ENCODE results near the gene C1orf159.
A peak's percentile ranks its signal among the peaks of the same experiment; 100 is the strongest.
"Not testable (repeated sequence)": the region's sequence is repeated elsewhere in the genome, so short reads cannot be mapped to it uniquely, and the experiment has no call there.

C1orf159 gene

DNA sequence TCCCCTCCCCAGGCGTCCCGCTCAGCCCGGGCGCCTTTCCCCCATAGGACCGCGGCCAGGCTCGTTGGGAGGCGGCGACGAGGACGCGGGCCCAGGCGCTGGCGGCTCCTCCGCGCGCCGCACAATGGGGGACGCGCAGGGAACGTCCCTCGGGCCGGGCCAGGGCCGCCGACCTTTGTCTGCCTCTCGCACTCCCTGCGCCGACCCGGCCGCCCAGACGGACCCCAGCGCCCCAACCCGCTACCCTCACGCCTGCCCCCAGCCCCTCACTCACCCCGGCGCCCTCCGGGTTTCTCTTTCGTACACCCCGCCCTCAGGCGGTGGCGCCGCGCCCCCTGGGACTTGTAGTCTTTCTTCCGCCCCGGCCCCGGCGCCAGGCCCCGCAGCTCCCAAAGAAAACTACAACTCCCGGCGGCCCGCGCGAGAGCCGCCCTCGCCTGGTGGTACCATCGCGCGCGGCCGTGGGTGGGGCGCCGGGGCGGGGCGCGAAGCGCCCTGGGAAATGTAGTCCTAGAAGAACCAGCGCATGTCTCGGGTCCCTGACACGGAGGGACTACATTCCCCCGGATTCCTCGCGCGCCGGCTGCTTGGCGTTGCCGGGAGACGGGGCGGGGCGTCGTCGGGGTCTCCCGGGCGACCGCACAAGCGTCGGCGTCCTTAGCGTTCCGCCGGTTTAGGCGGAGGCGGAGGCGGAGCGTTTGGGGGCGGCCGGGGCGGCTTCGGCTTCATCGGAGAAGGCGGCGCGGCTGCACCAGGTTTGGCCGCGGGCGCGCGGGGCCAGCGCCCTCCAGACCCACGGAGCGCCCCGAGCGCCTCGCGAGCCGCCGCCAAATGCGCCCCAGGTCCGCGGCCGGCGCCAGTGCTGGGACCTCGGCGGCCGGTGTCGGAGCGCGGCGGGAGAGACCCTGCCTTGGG is at the start of gene C1orf159:
TSS of gene C1orf159 (minus strand) at position 304 of the 915 bp plus-strand sequence. CDS start 24,546 bp downstream, outside the sequence.
- peak; percentile 96 for DNase-seq

DNA sequence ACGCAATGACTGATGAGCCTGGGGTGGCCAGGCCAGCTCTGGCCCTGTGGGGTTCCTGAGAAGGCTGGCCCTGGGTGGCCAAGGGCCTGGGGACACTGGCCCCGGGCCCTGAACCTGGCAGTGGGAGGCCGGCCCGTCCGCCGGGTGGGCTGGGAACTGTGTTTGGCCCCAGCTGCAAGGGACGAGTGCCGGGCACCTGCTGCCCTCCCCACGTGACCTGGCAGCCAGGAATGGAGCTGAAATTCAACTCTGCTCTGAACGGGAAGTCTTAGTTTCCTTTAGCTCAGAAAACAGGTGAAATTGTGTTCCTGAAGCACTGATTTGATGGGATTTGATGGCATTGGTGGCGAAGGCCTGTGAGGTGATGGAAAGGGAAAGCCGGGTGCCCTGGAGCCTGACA is 49.6 kb upstream of the C1orf159 start:
- no peak for DNase-seq

DNA sequence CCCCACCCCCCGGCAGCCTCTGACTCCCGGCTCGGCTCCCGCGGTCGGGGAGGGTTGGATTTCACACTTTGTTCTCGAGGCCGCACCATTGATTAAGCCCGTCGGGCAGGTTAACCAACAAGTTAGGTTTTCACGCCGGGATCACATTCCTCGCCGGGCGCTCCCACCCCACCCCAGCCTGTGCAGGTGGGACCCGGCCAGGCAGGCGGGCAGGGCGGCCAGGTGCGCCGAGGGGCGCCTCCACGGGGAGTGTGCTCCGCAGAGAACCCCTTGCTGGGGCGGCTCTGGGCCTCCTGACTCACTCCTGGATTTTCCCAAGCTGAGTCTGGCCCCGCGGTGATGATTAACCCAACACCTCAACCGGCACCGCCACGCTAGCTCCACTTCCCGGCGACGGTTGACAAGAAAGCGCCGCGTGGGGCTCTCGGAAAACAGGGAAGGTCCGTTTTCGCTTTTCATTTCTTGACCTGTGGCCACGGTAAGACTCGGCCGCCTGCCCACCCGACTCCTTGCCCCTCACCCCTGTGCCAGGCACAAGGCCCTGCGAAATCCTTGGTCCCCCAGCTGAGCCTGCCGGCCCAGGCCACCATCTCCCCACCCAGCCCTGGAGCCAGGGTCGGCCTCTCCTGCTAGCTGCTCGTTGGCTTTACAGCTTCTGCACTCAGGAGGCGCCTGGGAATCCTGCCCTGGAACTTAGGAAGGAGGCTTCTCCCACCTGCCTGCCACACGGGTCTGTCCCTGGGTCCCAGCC is 49.0 kb upstream of the C1orf159 start:
- no peak for DNase-seq

DNA sequence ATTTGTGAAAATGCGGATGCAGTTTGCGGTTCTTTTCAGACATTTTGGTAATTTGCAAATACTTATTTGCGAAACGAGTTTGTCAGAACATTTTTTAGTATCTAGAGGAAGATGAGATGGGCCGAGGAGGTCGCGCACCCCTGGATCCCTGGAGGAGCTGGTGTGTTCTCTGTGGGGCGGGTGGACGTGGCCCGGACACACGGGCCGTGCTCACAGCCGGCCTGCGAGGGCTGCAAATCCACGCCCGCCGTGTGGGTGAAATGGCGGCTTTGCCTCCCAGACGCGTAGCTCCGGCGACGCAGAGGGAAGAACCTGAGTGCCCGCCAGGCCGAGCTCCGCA is 48.4 kb upstream of the C1orf159 start:
- no peak for DNase-seq

DNA sequence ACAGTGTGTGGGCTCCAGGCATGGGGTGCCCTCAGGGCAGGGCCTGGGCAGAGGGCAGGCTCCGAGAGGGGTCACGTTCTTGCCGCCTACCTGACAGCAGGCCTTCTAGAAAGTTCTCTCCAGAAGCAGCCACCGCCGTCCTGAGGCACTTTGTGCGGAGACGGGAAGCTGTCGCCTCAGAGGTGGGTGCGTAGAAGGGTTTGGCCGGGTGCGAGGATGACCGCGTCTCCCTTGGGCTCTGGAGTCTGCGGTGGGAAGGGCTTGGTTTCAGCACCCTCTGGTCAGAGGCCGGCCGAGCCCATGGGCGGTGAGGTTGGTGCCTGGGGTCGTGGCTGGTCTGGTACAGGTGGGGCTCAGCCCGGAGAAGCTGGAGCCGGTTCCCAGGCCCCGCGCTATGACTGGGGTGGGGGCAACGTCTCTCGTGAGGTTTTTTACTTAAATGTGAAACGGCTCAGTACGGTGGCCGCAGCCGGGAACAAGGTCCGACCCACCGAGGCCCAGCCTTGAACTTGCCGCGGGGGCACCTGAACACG is 47.7 kb upstream of the C1orf159 start:
- DNase-seq: no peak

DNA sequence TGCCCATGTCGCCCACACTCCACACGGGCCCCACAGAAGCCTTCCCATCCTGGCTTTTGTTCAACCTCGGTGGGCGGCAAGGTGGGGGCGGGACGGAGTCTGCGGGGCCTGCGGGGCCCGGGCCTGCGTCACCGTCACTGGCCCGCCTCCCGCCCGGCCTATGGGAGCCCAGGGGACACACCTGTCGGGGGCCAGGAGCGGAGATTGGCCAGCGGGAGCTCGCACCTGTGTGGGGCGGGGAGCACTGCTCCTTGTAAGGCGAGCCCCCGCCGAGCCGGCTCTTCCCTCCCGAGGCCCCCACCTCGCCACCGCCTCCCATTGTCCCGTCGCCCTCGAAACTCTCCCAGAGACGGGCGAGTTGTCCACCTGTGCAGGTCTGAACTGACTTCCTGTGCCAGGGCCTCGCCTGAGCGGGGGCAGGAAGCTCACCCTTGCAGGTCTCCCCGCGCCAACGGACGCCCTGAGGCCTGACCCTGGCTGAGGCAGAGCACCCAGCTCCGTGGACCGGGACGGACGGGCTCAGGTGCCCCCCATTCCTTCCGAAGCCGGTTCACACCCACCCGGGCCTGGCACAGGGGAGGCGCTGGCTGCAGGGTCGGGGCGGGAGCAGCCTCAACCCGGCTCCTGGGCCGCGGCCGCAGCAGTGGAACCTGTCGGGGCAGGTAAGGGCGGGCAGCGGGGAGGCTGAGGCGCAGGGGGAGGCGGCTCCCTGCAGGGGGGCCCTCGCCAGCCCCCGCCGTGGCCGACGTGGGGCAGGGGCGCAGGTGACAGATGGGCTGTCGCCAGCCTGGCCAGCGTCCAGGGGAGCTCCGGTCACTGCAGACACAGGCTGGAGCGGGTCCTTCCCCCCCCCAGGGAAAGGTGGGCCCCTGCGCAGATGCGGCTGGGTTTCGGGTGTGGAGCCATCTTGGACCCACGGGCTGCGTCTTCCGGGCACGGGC is 47.0 kb upstream of the C1orf159 start:
- DNase-seq: peak; percentile 76

DNA sequence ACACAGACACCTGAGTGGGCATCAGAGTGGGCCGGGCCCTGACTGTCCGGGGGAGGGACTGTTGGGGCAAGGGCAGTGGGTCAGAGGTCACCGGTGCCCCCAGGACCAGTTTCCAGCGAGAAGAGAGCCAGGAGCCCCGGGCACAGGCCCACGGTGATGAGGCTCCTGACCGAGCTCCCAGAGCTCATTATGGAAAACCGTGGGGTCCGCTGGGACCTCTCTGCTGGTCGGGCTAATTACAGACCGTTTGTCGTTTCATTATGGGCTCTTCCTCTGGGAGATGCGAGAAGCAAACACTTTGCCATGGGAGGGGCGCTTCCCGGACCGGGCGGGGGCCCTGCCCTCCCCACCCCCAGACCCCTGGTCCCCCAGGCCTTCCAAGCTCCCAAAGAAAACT is 45.8 kb upstream of the C1orf159 start:
- no peak for DNase-seq

DNA sequence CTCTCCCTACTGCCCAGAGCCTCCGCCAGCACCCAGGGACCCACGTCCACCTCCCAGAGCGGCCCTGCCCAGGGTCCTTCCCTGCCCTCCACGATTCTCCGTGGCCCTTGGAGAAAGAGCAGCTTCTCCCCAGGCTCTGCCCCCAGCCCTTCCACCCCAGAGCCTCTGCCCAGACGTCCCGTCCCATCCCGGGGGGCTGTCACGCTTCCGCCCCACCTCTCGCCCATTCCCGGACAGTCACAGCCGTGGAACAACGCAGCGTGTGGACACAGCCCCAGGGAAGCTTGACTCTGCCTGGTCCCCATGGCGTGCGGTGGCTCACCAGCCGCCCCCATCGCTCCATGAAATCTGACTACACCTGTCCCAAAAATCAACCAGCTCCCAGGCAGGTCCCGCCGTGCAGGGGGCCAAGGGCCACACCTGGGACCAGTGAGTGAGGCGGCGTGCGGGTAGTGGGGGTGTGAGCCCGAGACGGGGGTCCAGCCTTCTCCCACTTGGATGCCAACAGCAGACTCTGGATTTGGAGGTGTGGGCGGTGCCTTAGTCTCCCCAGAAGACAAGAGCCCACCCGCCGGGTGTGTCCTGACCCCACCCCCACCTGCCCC is 45.3 kb upstream of the C1orf159 start:
- DNase-seq: no peak

DNA sequence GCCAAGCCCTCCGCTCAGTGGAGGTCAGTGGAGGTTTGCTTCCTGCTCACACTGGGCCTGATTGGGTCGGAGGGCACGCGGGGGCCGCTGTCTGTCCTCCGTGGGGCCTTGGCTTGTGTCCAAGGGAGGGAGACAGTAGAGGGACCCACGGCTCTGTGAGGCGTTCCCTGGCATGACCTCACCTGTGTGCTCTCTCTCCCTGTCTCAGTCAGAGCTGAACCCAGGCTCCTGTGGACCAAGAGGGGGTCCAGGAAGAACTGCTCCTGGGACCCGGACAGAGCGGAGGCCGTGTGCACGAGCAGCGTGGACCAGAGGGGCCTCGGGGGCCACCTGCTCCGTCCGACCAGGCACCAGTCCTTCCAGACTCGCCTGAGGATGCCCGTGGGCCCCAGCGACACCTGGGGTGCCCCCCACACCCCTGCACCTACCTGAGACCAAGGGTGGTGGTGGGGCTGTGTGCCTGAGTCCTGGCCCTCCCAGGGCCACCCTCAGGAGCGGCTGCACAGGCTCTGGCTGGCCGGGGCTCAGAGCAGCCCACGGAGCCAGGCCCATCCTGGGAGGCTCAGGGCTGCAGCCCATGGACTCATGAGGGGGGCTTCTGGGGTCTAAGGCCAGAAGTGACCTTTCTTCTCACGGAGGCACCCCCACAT is 44.5 kb upstream of the C1orf159 start:
- no peak for DNase-seq

DNA sequence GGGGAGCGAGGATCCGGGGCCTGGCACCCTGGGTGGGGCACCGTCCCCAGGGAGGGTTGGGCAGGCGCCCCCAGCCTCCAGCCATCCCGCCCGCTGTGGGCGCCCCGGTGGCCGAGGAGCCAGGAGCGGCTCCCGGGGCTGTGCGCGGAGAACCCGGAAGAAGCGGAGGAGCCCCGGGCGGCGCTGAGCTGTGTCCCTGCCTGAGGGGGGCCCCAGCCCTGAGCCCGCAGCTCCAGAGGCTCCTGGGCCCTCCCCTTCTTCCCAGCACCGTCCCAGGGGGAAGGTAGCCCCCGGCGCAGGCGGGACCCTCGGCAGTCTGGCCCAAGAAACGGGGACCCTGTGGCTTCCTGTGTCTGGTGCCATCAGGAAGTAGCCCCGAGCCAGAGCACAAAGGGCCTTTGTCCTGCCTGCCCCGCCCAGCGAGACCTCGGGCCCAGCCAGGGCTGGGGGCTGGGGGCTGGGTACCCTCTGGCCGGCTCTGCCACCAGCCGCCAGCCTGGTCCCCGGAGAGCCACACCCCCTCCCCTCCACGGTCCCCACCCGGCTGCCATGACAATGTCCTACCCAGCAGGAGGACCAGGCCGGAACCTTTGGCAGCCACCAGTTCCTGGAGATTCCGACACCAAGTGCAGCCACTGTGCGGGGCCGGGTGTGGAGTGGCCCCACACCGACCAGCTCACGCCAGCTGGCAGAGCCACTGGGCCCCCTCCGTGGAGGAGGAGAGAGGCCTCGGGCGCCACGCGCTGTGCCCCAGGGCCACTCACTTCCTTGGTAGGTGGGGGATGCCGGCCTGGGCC is 42.2 kb upstream of the C1orf159 start:
- no peak for DNase-seq

DNA sequence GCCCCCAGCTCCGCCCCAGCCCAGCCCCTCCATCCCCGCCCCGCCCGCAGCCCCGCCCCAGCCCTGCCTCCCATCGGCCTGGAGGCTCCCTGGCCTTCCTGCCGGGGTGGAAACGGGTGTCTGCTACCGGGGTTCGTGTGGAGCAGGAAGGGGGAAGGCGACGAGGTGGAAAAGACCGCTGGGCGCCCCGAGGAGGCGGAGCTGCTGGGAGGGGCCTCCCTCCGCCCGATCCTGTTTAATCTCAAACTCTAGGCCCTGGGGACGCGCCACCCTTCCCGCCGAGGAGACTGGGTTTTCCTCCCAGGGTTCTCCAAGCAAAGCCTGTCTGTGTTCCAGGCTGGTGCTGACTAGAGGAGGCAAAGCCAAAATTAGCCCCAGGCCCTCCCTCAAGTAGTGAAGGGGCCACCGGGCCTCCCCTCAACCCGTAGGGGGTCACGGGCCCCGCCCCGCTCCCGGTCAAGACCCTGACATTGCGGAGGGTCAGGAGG is 41.6 kb upstream of the C1orf159 start:
- peak; percentile 67 for DNase-seq

DNA sequence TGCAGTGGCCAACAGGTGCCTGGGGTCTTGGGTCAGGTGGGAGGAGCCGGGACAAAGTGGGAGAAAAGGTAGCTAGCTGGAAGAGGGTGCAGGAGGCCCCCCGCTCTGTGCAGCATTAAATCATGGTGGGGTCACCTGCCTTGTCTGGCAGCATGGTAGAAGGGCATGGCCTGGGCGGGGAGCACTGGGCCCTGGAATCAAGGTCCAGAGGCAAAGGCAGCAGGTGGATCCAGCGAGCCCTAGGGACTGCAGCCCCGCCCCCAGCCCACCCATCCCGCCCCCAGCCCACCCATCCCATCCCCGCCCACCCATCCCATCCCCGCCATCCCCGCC is 41.1 kb upstream of the C1orf159 start:
- no peak for DNase-seq

DNA sequence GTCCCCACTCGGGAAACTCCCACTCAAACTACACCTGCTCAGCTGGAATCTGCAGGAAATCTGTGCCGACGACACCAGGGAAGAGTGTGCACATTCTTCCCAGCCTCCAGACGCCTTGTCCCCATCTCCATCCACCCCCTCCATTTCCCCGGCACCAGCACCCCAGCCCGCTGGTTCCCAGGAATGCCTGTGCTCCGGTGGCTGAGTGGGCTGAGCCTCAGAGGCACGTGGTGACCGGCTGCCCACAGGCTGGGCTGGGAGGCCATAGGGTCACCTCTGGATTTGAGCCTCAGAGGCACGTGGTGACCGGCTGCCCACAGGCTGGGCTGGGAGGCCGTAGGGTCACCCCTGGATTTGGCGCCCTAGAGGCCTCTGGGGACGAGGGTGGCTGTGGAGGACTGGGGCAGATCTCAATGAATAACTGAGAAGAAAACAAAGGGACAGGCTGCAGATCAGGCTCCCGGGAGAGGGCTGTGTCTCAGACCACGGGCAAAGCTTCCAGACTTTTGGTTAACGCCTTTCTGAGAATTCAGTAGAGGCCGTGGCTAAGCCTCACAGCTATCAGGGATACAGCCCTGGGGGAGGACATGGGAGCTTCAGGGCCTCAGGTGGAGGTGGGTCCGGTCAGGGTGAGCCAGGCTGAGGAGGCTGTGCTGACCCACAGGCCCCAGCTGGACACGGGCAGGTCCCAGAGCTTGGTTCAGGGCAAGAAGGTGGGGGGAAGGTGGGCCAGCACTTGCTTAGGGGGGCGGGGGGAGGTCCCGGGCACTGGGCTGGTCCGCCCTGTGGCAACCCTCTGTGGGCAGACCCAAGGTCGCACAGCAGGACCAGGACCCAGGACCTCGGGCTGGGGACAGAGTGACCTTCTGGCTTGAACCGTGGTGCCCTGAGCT is 40.5 kb upstream of the C1orf159 start:
- DNase-seq: no peak

DNA sequence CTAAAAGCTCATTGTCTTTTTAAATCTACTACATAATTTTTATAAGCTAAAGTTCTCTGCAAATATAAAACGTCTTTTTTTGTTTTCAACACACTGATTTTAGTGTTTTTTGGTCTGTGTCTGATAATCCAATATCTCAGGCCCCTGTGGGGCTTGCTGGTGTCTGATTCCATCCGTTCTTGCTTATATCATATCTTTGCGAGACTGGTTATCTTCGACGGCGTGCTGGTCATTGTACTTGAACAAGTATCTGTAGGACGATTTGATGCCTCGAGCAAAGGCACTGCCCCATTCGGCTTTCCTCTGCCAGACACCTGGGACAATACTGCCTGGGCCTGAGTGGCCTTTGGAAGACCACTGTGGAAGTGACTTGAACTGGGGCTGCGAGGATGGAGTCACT is 39.4 kb upstream of the C1orf159 start:
- DNase-seq: no peak

DNA sequence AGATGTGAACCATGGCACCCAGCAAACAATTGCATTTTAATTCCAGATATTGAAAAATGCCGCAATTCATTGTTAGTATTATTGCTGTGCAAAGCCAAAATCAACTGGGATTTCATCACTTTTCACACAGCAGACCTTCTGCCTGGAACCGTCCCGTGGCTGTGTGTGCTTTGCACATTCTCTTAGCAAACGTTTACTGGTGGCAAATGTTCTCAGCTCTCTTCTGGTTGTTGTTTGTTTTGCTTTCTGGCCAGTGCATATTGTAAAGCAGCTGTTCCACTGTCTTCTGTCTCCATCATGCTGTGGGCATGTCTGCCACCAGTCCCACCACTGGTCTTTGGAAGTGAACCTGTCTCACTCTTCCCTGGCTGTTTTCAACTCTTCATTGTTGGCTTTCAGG is 38.0 kb upstream of the C1orf159 start:
- no peak for DNase-seq

DNA sequence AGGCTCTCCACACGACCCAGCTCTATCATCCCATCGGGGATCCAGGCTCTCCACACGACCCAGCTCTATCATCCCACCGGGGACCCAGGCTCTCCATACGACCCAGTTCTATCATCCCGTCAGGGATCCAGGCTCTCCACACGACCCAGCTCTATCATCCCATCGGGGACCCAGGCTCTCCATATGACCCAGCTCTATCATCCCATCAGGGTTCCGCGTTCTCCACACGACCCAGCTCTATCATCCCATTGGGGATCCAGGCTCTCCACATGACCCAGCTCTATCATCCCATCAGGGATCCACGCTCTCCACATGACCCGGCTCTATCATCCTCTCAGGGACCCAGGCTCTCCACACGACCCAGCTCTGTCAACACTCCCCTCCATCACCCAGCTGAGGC is 37.3 kb upstream of the C1orf159 start:
- DNase-seq: not testable (repeated sequence)

DNA sequence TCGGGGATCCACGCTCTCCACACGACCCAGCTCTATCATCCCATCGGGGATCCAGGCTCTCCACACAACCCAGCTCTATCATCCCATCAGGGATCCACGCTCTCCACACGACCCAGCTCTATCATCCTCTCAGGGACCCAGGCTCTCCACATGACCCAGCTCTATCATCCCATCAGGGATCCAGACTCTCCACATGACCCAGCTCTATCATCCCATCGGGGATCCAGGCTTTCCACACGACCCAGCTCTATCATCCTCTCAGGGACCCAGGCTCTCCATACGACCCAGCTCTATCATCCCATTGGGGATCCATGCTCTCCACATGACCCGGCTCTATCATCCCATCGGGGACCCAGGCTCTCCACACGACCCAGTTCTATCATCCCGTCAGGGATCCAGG is 36.5 kb upstream of the C1orf159 start:
- DNase-seq: not testable (repeated sequence)

DNA sequence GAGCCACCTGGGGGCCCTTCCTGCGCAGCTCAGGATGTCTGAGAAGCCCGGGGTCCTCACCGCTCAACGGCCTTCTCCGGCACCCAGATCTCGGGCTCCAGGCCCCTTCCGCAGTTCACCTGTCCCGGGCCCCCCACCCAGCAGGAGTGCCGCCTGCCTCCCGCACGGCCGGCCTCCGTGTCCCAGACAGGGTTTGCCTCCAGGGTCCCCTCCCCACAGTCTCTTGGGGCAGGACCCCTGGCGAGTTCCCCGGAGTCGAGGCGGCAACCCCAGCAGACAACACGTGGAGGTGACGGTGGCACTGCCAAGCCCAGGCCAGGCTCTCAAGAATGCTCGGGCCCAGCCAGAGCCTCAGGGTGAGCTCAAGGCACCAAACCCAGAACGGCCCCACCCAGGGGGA is 35.4 kb upstream of the C1orf159 start:
- no peak for DNase-seq

DNA sequence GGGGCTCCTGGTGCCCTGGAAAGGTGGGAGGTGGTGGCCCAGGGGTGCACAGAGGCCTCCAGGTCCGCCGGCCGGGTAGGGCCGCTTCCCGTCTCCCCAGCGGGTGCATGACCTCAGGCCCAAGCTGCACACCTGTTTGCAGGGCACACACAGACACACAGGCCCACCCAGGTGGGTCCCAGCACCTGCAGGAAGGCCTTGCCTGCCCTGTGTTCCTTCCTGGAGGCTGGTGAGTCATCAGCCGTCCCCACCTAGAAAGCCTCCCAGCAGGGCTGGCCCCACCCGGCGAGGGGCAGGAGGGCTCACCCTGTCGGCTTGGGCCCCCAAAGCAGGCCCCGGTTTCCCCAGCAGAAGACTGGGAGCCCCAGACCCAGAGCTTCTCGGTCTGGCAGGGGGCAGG is 34.2 kb upstream of the C1orf159 start:
- DNase-seq: no peak

DNA sequence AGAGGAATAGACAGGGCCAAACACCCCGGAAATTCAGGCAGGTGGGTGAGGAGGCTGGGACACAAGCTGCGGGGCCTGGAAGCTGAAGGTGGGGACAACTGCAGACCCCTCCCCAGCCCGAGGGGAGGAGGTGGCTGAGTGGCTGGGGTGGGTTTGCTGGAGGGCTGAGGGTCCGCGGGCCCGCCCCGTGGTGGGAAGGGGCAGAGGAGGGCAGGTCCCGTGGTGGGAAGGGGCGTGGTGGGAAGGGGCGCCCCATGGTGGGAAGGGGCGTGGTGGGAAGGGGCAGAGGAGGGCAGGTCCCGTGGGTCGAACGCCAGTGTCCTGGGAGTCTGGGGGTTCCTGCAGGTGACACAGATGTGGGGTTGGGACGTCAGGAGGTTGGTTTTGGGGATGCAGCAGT is 33.5 kb upstream of the C1orf159 start:
- DNase-seq: no peak
